Thymus (tissue), 14 donors: ENCODE results near the gene RIOX2. TPM values are rescaled to one million over a fixed set of nuclear protein-coding genes. Genes with fewer than 3 reads are reported as not detected.
"Not testable (repeated sequence)": the region's sequence is repeated elsewhere in the genome, so short reads cannot be mapped to it uniquely, and the experiment has no call there.

Source experiments
- DNase-seq, 9 donors: peaks; one replicate each; pipeline ENCODE4 v3.0.0-alpha.2; 2013; ENCODE audit warnings: low spot score in 9 of 9, low read depth in 6 of 9, missing footprints in 1 of 9
- H3K27ac ChIP-seq, 2 donors: one replicate each; pipeline ENCODE4 v1.5.1; 2013; ENCODE audit warnings: control low read depth in 1 of 2, low read depth in 1 of 2, low read length in 1 of 2, mild to moderate bottlenecking in 1 of 2, moderate library complexity in 1 of 2
- H3K27me3 ChIP-seq, 2 donors: one replicate each; pipeline ENCODE4 v1.5.1; 2013; ENCODE audit warnings: low read length in 1 of 2; ENCODE audit not compliant: control insufficient read depth in 2 of 2, insufficient read depth in 1 of 2
- H3K36me3 ChIP-seq, 2 donors: one replicate each; pipeline ENCODE4 v1.5.1; 2013; ENCODE audit warnings: low read length in 1 of 2, mild to moderate bottlenecking in 1 of 2, moderate library complexity in 1 of 2; ENCODE audit not compliant: control insufficient read depth in 2 of 2, insufficient read depth in 2 of 2
- H3K4me1 ChIP-seq, 2 donors: one replicate each; pipeline ENCODE4 v1.5.1; 2013; ENCODE audit warnings: low read length in 2 of 2; ENCODE audit not compliant: control insufficient read depth in 2 of 2, insufficient read depth in 2 of 2
- H3K4me3 ChIP-seq, 2 donors: one replicate each; pipeline ENCODE4 v1.5.1; 2013; ENCODE audit warnings: low read length in 2 of 2, control low read depth in 1 of 2, mild to moderate bottlenecking in 1 of 2
- H3K9me3 ChIP-seq, 2 donors: one replicate each; pipeline ENCODE4 v1.5.1; 2013; ENCODE audit warnings: low read length in 1 of 2, mild to moderate bottlenecking in 1 of 2; ENCODE audit not compliant: control insufficient read depth in 2 of 2, insufficient read depth in 1 of 2
- WGBS: extraction: QIAGEN DNeasy Blood & Tissue Kit; methylation state at CpG from one replicate; pipeline ENCODE4 v1.1.7; 2013; 5-methylcytosine and 5-hydroxymethylcytosine counted together
- long read RNA-seq, 10 donors: transcript quantifications; one replicate each; lab custom pipeline, GENCODE V29; 2026
- polyA plus RNA-seq: library from polyadenylated mRNA; stranded (reverse); fragments of 200-250 nt; gene quantifications from one replicate; pipeline ENCODE4 v1.2.3, GENCODE V29; 2013
- total RNA-seq: library from RNA; stranded (reverse); fragments of 120-200 nt; gene quantifications from one replicate; pipeline ENCODE4 v1.2.4, GENCODE V29; 2013
- donor health status: healthy.

RIOX2 gene
- total RNA-seq = 16.9 TPM
- 26.2 TPM for polyA plus RNA-seq
- long read RNA-seq, donor 1 = 0 reads
- long read RNA-seq, donor 2, partial matches to known transcripts = 0 of 4 reads
- long read RNA-seq, donor 2, other reads (novel, unspliced or antisense) = 0 of 4 reads
- long read RNA-seq, donor 3, full-length matches to known transcripts = 5 of 5 reads
- long read RNA-seq, donor 3, partial matches to known transcripts = 0 of 5 reads
- long read RNA-seq, donor 3, other reads (novel, unspliced or antisense) = 0 of 5 reads
- long read RNA-seq, donor 4, partial matches to known transcripts = 0 of 1 reads
- long read RNA-seq, donor 4, other reads (novel, unspliced or antisense) = 0 of 1 reads
- long read RNA-seq, donor 5, transcript RIOX2-203 (10 exons, 2,341 nt) = major isoform, 10 of 11 reads
- long read RNA-seq, donor 5, partial matches to known transcripts = 0 of 11 reads
- long read RNA-seq, donor 5, other reads (novel, unspliced or antisense) = 0 of 11 reads
- long read RNA-seq, donor 6, partial matches to known transcripts = 0 of 3 reads
- long read RNA-seq, donor 6, other reads (novel, unspliced or antisense) = 0 of 3 reads
- long read RNA-seq, donor 7, partial matches to known transcripts = 0 of 2 reads
- long read RNA-seq, donor 7, other reads (novel, unspliced or antisense) = 0 of 2 reads
- long read RNA-seq, donor 8, partial matches to known transcripts = 0 of 1 reads
- long read RNA-seq, donor 8, other reads (novel, unspliced or antisense) = 0 of 1 reads
- long read RNA-seq, donor 9, full-length matches to known transcripts = 5 of 5 reads
- long read RNA-seq, donor 9, partial matches to known transcripts = 0 of 5 reads
- long read RNA-seq, donor 9, other reads (novel, unspliced or antisense) = 0 of 5 reads
- long read RNA-seq, donor 10, partial matches to known transcripts = 0 of 3 reads
- long read RNA-seq, donor 10, other reads (novel, unspliced or antisense) = 0 of 3 reads

DNA sequence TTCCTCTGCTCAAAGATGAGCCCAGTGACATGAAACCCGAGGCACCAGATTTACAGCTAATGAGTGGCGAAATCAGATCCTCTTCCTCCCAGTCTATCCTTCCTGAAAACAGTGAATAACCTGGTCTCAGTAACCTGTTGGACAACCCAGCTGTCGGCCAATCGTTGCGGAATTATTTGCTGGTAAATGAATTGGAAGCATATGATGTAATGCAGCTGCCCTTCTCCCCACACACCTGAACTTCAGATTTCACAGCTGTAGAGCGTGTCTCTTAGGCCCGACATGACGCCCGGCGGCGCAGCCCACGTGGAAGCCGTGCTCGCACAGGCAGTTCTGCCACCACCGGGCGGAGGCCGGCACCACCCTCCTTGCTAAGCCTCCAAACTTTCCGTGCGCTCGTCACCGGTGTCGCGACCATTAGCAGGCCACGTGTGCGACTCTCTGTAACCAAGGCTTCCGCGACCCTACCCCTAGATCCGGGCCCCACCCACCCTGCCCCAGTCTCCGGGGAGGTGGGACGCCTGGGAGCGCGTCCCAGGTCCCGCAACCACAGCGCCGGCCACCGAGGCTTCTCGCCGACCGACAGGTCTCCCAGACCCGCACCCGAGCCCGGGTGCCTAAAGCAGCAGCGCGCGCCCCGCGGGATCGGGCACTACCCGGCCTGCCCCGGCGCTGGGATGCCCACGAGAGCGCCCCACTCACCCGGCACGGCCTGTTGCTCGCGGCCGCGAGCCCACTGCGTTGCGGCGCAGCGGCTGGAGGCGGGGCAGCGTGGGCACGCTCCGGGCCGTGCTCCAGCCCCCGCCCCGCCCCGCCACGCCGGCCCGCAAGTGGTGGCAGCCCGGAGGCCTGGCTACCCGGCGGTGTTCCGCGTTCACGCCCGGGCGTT is at the start of gene RIOX2:
Gene RIOX2 (minus strand): TSS at position 753 of the 889 bp plus-strand sequence. CDS start 4,838 bp downstream, outside the sequence.
- Histone ChIP-seq H3K27ac (peak within 1 kb of the TSS; percentile 50 to 83), H3K4me3 (peak within 1 kb of the TSS; percentile 47 to 79), H3K9me3 (no peaks in the 10 kb centered on the region), H3K36me3 (peaks cover 0 to 5% of the 10 kb centered on the region in 2 donors), H3K4me1 (peaks cover 0 to 22% of the 10 kb centered on the region in 2 donors), H3K27me3 (no peaks in the 10 kb centered on the region)
- peak; percentile 24 to 79 (median 45) for DNase-seq
- 2% methylated on average over 82 of the region's 82 CpGs for WGBS

DNA sequence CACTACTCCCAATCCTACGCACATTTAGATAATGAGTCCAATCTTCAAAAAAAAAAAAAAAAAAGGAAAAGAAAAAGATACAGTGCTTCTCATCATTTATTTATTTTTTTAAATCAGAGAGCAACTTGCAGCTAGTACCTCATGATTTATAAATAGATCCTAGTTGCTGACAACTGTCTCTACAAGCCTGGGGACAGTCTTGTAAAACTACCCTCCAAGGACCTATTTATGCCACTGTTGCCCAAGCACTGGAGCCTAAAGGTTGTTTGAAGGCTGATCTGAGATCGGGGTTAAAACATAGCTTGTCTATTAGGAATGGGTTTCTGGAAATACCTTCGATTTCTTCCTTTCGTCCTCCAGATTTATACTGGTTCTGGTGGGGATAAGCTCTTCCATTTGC is 48.2 kb upstream of the RIOX2 start:
- Histone ChIP-seq H3K27ac (no peak overlapping the region), H3K4me3 (no peak overlapping the region), H3K9me3 (no peaks in the 10 kb centered on the region), H3K27me3 (no peaks in the 10 kb centered on the region), H3K36me3 (no peaks in the 10 kb centered on the region), H3K4me1 (no peaks in the 10 kb centered on the region)
- DNase-seq = no peak
- 98% methylated on average over 4 of the region's 4 CpGs for WGBS

DNA sequence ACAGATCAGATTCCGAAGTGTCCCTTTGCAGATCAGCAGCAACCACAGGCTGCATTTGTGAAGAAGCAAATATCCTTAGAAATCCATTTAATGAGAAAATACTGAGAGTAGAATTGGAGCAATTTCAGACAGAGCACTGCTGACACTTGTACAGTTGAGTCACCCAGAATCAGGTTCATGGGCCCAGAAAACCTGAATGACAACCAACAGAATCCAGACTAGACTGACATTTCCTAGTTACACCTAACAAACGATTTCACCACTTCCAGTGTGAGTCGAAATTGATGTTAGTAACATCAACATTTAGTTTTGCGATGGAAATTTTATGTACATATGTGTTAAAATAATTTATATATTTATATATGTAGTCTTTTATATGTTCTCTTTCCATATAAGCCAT is 46.1 kb upstream of the RIOX2 start:
- H3K4me3 ChIP-seq = no peak overlapping the region
- no peaks in the 10 kb centered on the region for H3K36me3 ChIP-seq
- 97% methylated on average over 4 of the region's 4 CpGs for WGBS
- no peak overlapping the region for H3K27ac ChIP-seq
- H3K4me1 ChIP-seq = no peaks in the 10 kb centered on the region
- H3K27me3 ChIP-seq = no peaks in the 10 kb centered on the region
- DNase-seq = no peak
- no peaks in the 10 kb centered on the region for H3K9me3 ChIP-seq

DNA sequence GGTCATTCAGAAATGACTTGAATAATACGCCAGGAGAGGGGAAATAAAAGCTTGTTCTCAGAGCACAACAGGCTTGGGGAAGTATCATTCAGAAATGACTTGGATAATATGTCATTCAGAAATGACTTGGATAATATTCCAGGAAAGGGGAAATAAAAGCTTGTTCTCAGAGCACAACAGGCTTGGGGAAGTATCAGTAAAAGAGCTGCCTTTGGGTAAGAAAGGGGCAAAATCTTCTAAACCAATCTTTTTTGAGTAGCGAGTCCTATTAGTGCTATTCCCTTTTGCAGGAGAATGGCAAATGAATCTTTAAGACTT is 42.0 kb upstream of the RIOX2 start:
- no peaks in the 10 kb centered on the region for H3K9me3 ChIP-seq
- no peaks in the 10 kb centered on the region for H3K27me3 ChIP-seq
- no peak for DNase-seq
- H3K27ac ChIP-seq = no peak overlapping the region
- no peaks in the 10 kb centered on the region for H3K36me3 ChIP-seq
- 94% methylated on average over 2 of the region's 2 CpGs for WGBS
- no peaks in the 10 kb centered on the region for H3K4me1 ChIP-seq
- no peak overlapping the region for H3K4me3 ChIP-seq

DNA sequence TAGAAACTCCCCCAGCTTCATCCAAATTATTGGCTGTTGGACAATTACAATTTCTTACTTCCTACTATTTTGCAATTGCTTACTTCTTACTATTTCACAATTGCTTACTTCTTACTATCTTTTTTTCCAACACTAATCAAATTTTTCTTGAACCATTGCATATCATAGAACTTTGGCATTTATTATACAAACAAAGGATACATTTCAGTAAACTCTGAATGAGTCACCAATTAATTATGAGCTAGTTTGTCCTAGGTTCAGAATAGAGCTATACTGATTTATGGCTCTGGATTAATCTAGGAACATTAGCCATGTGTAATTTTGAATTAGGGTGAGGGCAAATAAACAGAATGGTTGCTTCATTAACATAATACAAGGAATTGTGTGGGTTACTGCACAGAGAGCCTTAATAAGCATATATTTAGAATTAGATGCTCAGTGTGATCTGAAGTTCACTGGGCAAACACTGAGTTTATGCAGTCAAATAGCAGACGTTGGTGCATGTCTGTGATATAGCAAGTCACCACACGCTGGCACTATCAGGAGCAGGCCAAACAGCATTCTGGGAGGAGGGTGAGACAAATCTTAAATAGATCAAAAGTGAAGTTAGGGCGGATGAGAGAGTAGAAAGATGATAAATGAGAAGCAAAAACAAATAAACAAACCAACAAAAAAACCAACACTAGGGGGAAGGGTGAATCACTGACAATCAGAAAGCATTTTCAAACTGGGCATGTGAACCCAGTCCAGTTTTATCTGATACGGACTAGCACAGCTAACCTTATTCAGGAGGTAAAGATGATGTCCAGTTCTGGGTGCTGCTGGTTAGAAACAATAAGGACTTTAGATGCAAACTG is 41.4 kb upstream of the RIOX2 start:
- no peak for DNase-seq
- WGBS = 87% methylated on average over 4 of the region's 4 CpGs
- Histone ChIP-seq H3K27me3 (no peaks in the 10 kb centered on the region), H3K4me1 (no peaks in the 10 kb centered on the region), H3K36me3 (no peaks in the 10 kb centered on the region), H3K9me3 (no peaks in the 10 kb centered on the region), H3K4me3 (no peak overlapping the region), H3K27ac (no peak overlapping the region)

DNA sequence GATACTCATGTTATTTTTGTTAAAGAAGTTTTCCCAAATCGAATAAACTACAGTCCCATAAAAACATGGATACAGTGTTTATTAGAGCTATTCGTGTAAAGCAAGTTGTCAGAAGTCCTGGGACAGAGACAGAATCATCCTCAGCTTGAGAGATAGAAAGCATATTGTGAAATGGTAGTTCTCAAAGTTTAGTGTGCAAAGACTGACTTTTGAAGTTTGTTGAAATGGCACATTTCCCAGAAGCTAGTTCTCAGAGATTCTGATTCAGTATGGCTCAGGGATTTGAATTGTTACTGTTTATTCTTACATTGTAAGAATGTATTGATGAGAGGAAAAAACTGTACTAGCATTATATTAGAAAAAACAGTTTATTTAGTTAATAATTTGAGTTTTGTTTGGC is 40.7 kb upstream of the RIOX2 start:
- Histone ChIP-seq H3K27me3 (no peaks in the 10 kb centered on the region), H3K27ac (no peak overlapping the region), H3K4me3 (no peak overlapping the region), H3K4me1 (no peaks in the 10 kb centered on the region), H3K9me3 (no peaks in the 10 kb centered on the region), H3K36me3 (no peaks in the 10 kb centered on the region)
- DNase-seq = no peak
- WGBS = 92% methylated on average over 2 of the region's 2 CpGs

DNA sequence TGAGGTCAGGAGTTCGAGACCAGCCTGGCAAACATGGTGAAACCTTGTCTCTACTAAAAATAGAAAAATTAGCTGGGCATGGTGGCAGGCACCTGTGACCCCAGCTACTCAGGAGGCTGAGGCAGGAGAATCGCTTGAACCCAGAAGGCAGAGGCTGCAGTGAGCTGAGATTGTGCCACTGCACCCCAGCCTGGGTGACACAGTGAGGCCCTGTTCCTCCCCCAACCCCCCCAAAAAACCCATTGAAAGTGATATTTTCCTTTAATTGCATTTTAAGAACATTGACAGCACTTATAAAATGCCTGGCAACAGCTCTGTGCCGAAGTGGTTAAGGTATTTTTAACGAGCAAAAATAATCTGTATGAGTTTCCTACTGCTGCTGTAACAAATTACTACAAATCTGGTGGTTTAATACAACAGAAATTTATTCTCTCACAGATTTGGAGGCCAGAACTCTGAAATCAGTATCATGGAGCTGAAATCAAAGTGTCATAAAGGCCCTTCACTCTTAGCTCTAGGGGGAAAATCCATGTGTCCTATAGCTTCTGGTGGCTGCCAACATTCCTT is 38.7 kb upstream of the RIOX2 start:
- not testable (repeated sequence) for H3K27ac ChIP-seq, H3K27me3 ChIP-seq, H3K36me3 ChIP-seq, H3K9me3 ChIP-seq, H3K4me3 ChIP-seq, DNase-seq
- peaks cover 0 to 12% of the 10 kb centered on the region in 2 donors for H3K4me1 ChIP-seq
- 96% methylated on average over 4 of the region's 4 CpGs for WGBS
